Colonic mucosa (tissue), 4 donors: ENCODE measurements around the gene R3HDML. TPM values are rescaled to one million over a fixed set of nuclear protein-coding genes. Genes with fewer than 3 reads are reported as not detected.
"Not testable (repeated sequence)": the region's sequence is repeated elsewhere in the genome, so short reads cannot be mapped to it uniquely, and the experiment has no call there.

Experiments used
- DNase-seq: peaks from one replicate; pipeline ENCODE4 v3.0.0-alpha.2; 2020
- H3K27ac ChIP-seq: fragments of 200-600 bp; one replicate; pipeline ENCODE4 v1.8.0; 2021
- H3K27me3 ChIP-seq: fragments of 200-600 bp; one replicate; pipeline ENCODE4 v1.8.0; 2021
- H3K36me3 ChIP-seq: fragments of 200-600 bp; one replicate; pipeline ENCODE4 v1.8.0; 2021
- H3K4me1 ChIP-seq: fragments of 200-600 bp; one replicate; pipeline ENCODE4 v1.8.0; 2021; ENCODE audit warnings: mild to moderate bottlenecking
- H3K4me3 ChIP-seq: fragments of 200-600 bp; one replicate; pipeline ENCODE4 v1.8.0; 2021
- H3K9ac ChIP-seq, 2 donors: one replicate each; pipeline ENCODE4 v1.7.0; 2013; ENCODE audit warnings: control low read depth in 2 of 2, low read depth in 2 of 2, low read length in 2 of 2
- H3K9me3 ChIP-seq: fragments of 200-600 bp; one replicate; pipeline ENCODE4 v1.8.0; 2021
- intact Hi-C: fragments of 100-400 bp; cut with DNase I; formaldehyde crosslinking; loops from one replicate; pipeline ENCODE4 v1.14.1; 2022
- total RNA-seq, 2 donors: library from RNA; stranded (reverse); fragmentation: NEBNext Ultra II Directional in 1 of 2; extraction: Animal tissue kit (Norgen Biotek cat#: 25700) in 1 of 2; gene quantifications; one replicate each; pipeline ENCODE4 v1.2.1, GENCODE V29; 2021
- TF ChIP-seq, protein P1 (sequence below): fragments of 200-600 bp; IDR thresholded peaks from one replicate; pipeline ENCODE4 v1.8.0; 2022; ENCODE audit warnings: antibody characterized with exemption, mild to moderate bottlenecking
- donor health status: healthy.
- donor health status: DM: no; HTN: no; CAD: no.
- donor health status: DM: no; HTN: no; CAD: no.

R3HDML gene
- total RNA-seq, 2 donors from 2014 or later = not detected

DNA sequence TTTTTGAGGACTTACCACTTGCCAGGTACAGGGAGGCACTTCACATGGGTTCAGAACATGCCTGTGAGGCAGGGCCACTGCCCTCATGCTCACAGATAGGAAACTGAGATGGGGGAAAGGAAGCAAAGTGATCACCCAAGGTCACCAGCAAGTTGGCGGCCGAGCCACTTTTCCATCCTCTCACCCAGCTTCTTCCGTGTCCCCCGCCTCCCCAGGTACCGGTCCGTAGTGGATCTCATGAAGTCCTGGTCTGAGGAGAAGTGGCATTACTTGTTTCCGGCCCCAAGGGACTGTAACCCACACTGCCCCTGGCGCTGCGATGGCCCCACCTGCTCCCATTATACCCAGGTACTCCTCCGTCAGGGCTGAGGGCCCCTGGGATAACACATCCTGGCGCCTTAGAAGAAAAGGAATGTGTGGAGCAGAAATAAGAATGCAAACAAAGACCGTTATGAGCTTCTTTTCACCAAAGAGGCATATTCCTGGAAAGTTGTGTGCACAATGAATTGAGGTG lies 6.4 kb downstream of the R3HDML start:
- DNase-seq = no peak
- Histone ChIP-seq H3K27me3 (no peaks in the 10 kb centered on the region), H3K4me1 (no peaks in the 10 kb centered on the region), H3K9ac (no peak overlapping the region), H3K4me3 (no peak overlapping the region), H3K27ac (no peak overlapping the region), H3K36me3 (no peaks in the 10 kb centered on the region), H3K9me3 (no peaks in the 10 kb centered on the region)
- TF ChIP-seq, protein P1, sequence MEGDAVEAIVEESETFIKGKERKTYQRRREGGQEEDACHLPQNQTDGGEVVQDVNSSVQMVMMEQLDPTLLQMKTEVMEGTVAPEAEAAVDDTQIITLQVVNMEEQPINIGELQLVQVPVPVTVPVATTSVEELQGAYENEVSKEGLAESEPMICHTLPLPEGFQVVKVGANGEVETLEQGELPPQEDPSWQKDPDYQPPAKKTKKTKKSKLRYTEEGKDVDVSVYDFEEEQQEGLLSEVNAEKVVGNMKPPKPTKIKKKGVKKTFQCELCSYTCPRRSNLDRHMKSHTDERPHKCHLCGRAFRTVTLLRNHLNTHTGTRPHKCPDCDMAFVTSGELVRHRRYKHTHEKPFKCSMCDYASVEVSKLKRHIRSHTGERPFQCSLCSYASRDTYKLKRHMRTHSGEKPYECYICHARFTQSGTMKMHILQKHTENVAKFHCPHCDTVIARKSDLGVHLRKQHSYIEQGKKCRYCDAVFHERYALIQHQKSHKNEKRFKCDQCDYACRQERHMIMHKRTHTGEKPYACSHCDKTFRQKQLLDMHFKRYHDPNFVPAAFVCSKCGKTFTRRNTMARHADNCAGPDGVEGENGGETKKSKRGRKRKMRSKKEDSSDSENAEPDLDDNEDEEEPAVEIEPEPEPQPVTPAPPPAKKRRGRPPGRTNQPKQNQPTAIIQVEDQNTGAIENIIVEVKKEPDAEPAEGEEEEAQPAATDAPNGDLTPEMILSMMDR = no peak
- intact Hi-C loops = no loop called here

DNA sequence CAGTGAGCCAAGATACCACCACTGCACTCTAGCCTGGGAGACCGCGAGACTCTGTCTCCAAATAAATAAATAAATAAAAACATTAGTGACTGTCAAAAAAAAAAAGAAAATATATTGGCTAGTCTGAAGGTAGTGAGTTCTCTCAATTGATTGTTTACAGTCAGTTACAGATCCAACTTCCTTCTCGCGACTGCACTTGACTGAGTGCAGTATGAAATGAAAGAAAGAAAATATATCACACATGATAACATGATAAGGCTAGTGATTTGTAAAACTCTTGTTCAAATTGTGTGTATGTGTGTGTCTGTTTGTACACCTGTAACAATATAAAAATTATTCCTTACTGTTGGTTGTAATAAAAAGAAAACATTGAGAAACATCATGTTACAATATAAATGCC lies 7.9 kb downstream of the R3HDML start:
- Histone ChIP-seq H3K9ac (no peak overlapping the region), H3K27ac (no peak overlapping the region), H3K4me3 (no peak overlapping the region), H3K36me3 (no peaks in the 10 kb centered on the region), H3K4me1 (no peaks in the 10 kb centered on the region), H3K9me3 (no peaks in the 10 kb centered on the region), H3K27me3 (no peaks in the 10 kb centered on the region)
- no peak for DNase-seq
- TF ChIP-seq, protein P1 = no peak
- intact Hi-C loops = no loop called here

DNA sequence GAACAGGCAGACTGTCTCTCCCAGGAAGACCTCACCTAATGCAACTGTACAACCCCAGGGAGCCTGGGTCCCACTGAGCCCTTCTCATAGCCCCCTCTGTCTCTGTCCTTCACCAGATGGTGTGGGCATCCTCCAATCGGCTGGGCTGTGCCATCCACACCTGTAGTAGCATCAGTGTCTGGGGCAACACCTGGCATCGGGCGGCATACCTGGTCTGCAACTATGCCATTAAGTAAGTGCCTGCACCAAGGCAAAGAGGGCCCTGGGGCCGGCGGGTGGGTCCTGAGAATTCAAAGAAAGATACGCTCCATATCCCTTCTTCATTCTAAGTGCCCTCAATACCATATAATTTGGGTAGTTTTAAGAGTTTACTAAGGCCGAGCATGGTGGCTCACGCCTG lies 8.3 kb downstream of the R3HDML start:
- Histone ChIP-seq H3K9ac (no peak overlapping the region), H3K27me3 (no peaks in the 10 kb centered on the region), H3K9me3 (no peaks in the 10 kb centered on the region), H3K4me3 (no peak overlapping the region), H3K4me1 (no peaks in the 10 kb centered on the region), H3K36me3 (no peaks in the 10 kb centered on the region), H3K27ac (no peak overlapping the region)
- intact Hi-C loops = no loop called here
- TF ChIP-seq, protein P1 = no peak
- no peak for DNase-seq

DNA sequence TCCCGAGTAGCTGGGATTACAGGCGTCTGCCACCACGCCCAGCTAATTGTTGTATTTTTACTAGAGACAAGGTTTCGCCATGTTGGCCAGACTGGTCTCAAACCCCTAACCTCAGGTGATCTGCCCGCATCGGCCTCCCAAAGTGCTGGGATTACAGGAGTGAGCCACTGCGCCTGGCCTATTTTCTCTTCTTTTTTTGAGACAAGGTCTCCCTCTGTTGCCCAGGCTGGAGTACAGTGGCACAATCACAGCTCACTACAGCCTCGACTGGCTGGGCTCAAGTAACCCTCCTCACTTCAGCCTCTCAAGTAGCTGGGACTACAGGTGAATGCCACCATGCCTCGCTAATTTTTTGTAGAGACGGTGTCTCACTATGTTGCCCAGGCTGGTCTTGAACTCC lies 9.1 kb downstream of the R3HDML start:
- H3K9ac ChIP-seq, H3K4me1 ChIP-seq, H3K9me3 ChIP-seq, intact Hi-C loops, H3K36me3 ChIP-seq, H3K27ac ChIP-seq, H3K27me3 ChIP-seq, DNase-seq, H3K4me3 ChIP-seq: not testable (repeated sequence)

DNA sequence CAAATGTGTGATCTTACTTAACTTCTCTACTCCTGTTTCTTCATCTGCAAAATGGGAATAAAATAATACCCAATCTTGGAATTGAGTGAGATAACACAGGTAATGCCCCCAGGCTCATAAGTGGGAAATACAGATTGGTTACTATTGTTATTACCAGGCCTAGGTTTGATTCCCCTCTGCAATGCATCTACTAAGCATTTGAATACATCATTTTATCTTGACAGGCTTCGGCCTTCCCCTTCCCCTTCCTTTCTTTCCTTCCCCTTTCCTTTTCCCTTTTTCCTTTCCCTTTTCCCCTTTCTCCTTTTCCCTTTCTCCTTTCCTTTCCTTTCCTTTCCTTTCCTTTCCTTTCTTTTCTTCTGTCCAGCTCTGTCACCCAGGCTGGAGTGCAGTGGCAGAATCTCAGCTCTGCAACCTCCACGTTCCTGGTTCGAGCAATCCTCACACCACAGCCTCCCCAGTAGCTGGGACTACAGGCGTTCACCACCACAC lies 11.4 kb downstream of the R3HDML start:
- H3K27me3 ChIP-seq = no peaks in the 10 kb centered on the region
- no peak overlapping the region for H3K9ac ChIP-seq
- intact Hi-C loops = no loop called here
- DNase-seq = no peak
- TF ChIP-seq, protein P1 = no peak
- no peak overlapping the region for H3K4me3 ChIP-seq
- H3K36me3 ChIP-seq = no peaks in the 10 kb centered on the region
- no peaks in the 10 kb centered on the region for H3K9me3 ChIP-seq
- no peak overlapping the region for H3K27ac ChIP-seq
- H3K4me1 ChIP-seq = no peaks in the 10 kb centered on the region

DNA sequence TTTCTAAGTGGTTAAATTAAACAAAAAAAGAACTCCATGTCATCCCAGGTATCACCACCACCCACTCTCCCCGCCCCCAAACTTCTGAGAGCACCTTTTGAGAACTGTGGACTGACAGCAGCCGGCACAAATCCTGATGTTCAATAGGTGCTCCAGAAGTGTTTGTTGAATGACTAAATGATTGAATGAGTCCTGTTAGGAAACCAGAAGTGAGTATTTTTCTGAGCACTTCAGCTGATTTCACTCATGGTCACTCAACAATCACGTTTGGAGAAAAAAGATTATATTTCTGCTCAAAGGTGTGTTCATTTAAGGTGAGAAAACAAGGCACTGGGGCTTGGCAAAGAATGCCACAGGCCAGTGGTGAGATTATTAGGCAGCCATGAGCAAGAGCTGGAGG lies 12.5 kb downstream of the R3HDML start:
- no peak overlapping the region for H3K27ac ChIP-seq
- H3K9me3 ChIP-seq = no peaks in the 10 kb centered on the region
- H3K27me3 ChIP-seq = no peaks in the 10 kb centered on the region
- no peaks in the 10 kb centered on the region for H3K4me1 ChIP-seq
- H3K36me3 ChIP-seq = no peaks in the 10 kb centered on the region
- no peak overlapping the region for H3K9ac ChIP-seq
- H3K4me3 ChIP-seq = no peak overlapping the region
- TF ChIP-seq, protein P1 = no peak
- no peak for DNase-seq
- intact Hi-C loops = no loop called here
